HepG2 (cell line): ENCODE measurements around the gene ZKSCAN1. TPM values are rescaled to one million over a fixed set of nuclear protein-coding genes. Genes with fewer than 3 reads are reported as not detected.
A peak's percentile ranks its signal among the peaks of the same experiment; 100 is the strongest.

Experiments used
- BRCA1 ChIP-seq: sonication (generic); formaldehyde crosslinking; IDR thresholded peaks from 2 replicates; pipeline ENCODE4 v1.4.0; 2020; ENCODE audit warnings: missing genetic modification reagents
- FOSL2 ChIP-seq: sonication (generic); formaldehyde crosslinking; IDR thresholded peaks from 2 replicates; pipeline ENCODE4 v1.4.0; 2020; ENCODE audit warnings: missing genetic modification reagents
- KDM3A ChIP-seq: IDR thresholded peaks from 2 replicates; pipeline ENCODE4 v1.6.1; 2018; ENCODE audit warnings: low read depth, missing compliant biosample characterization
- MED1 ChIP-seq: sonication (generic); formaldehyde crosslinking; IDR thresholded peaks from 2 replicates; pipeline ENCODE4 v1.4.0; 2020; ENCODE audit warnings: missing genetic modification reagents
- MTF2 ChIP-seq: sonication (generic); formaldehyde crosslinking; IDR thresholded peaks from 2 replicates; pipeline ENCODE4 v1.5.0; 2020; ENCODE audit warnings: missing genetic modification reagents, borderline replicate concordance
- NONO ChIP-seq, 2 experiments: fragments of 450-650 bp in 1 of 2; sonication (generic) in 1 of 2; formaldehyde crosslinking in 1 of 2; IDR thresholded peaks in 1 of 2; conservative IDR thresholded peaks in 1 of 2; 2 replicates each; pipeline versions ENCODE4 v1.6.1 to v1.8.0; 2017 to 2022; ENCODE audit warnings: mild to moderate bottlenecking in 1 of 2, missing genetic modification reagents in 1 of 2, moderate library complexity in 1 of 2
- PRDM4 ChIP-seq: sonication (generic); formaldehyde crosslinking; IDR thresholded peaks from 2 replicates; pipeline ENCODE4 v1.9.0; 2021; ENCODE audit warnings: missing genetic modification reagents, borderline replicate concordance
- TAF1 ChIP-seq: sonication (generic); formaldehyde crosslinking; IDR thresholded peaks from 2 replicates; pipeline ENCODE4 v1.4.0; 2020; ENCODE audit warnings: missing genetic modification reagents
- TARDBP ChIP-seq: sonication (generic); formaldehyde crosslinking; IDR thresholded peaks from 2 replicates; pipeline ENCODE4 v1.8.0; 2022; ENCODE audit warnings: mild to moderate bottlenecking, missing genetic modification reagents
- THYN1 ChIP-seq: sonication (generic); formaldehyde crosslinking; IDR thresholded peaks from 2 replicates; pipeline ENCODE4 v1.8.1; 2023; ENCODE audit warnings: low read depth, mild to moderate bottlenecking, moderate library complexity, missing genetic modification reagents, borderline replicate concordance
- WIZ ChIP-seq: sonication (generic); formaldehyde crosslinking; IDR thresholded peaks from 2 replicates; pipeline ENCODE4 v1.5.1; 2020; ENCODE audit warnings: mild to moderate bottlenecking, missing genetic modification reagents
- ZC3H4 ChIP-seq: sonication (generic); formaldehyde crosslinking; IDR thresholded peaks from 2 replicates; pipeline ENCODE4 v1.4.0; 2020; ENCODE audit warnings: missing genetic modification reagents, borderline replicate concordance
- ZEB1 ChIP-seq: IDR thresholded peaks from 2 replicates; pipeline ENCODE4 v1.6.1; 2012; ENCODE audit warnings: mild to moderate bottlenecking, low read depth, inconsistent platforms; ENCODE audit not compliant: insufficient replicate concordance
- ZNF331 ChIP-seq: sonication (generic); formaldehyde crosslinking; IDR thresholded peaks from 2 replicates; pipeline ENCODE4 v1.4.0; 2020; ENCODE audit warnings: missing genetic modification reagents
- polyA plus RNA-seq, 8 experiments: library from polyadenylated mRNA; depleted of rRNA in 3 of 8; stranded (reverse) in 7 of 8; unstranded in 1 of 8; fragments of >200 nt; fragmentation: Illumina TruSeq in 4 of 8; extraction: Trizol in 4 of 8; gene quantifications; 2 replicates each; pipeline versions ENCODE4 v1.2.1 to v1.2.3, GENCODE V29; 2011 to 2016; ENCODE audit warnings: low read depth in 4 of 8, missing spikeins in 1 of 8, mixed read lengths in 1 of 8; ENCODE audit not compliant: insufficient read depth in 1 of 8
- total RNA-seq, 5 experiments: library from RNA; depleted of rRNA; stranded (reverse); fragments of >200 nt; fragmentation: Illumina TruSeq; extraction: Trizol; gene quantifications; 2 replicates each; pipeline ENCODE4 v1.2.3, GENCODE V29; 2016; ENCODE audit warnings: low read depth in 1 of 5
- TF ChIP-seq, protein P1 (sequence below), 2 experiments: sonication (generic) in 1 of 2; formaldehyde crosslinking in 1 of 2; IDR thresholded peaks; 2 replicates each; pipeline versions ENCODE4 v1.4.0 to v1.6.1; 2016 to 2020; ENCODE audit warnings: borderline replicate concordance in 1 of 2, low read depth in 1 of 2, mild to moderate bottlenecking in 1 of 2, missing genetic modification reagents in 1 of 2
- TF ChIP-seq, protein P2 (sequence below): fragments of 450-650 bp; IDR thresholded peaks from 2 replicates; pipeline ENCODE4 v1.6.1; 2017; ENCODE audit warnings: mild to moderate bottlenecking
- TF ChIP-seq, protein P3 (sequence below): sonication (generic); formaldehyde crosslinking; IDR thresholded peaks from 2 replicates; pipeline ENCODE4 v1.5.0; 2020; ENCODE audit warnings: mild to moderate bottlenecking, low read depth, missing genetic modification reagents, borderline replicate concordance

The ZKSCAN1 gene
- total and polyA plus RNA-seq, 2 of the 13 experiments (the other 11 are each of a cell fraction or from before 2014, with no cell fraction given) = 46.4 to 60.6 TPM

DNA sequence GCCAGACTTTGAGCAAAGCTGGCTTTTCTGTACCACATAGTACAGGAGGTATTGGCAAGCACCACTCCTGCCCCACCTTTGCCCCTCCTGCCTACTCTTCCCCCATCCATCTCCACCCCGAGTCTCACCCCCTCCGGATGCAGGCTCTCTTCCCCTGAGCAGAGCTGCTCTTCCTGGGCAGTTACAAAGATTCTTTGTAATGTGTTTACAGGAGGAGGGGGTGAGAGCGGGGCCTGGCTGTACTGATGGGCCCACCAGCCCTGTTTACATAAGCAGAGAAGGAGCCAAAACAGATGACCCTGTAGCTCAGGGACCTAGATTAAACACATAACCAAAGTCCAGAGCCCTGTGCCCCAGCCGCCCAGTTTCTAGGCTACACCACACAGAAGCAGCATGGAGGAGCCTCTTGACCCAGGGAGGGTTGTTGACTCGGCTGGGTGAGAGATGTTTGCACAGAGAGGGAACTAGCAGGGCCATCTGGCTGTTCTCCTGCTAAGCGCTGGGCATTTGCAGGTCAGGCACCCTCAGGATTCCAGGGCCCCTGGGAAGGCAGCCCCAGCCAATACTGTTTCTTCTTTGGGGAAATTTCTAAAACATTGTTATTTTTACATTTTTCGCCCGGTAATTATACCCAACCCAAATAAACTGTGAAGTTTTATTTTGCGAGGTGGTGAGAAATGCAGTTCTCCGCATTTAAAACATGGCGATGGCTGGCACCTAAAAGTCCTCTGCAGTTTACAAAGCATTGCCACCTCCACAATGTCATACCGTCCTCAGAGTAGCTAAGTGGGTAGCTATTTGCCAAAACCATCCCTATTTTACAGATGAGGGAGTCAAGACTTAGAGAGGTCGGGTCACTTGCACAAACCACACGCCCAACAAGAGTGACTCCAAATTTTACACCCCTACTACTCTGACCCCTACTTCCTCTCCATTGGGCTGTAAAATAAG, 11.4 kb upstream of the ZKSCAN1 start (continued):
- TF ChIP-seq, protein P1, sequence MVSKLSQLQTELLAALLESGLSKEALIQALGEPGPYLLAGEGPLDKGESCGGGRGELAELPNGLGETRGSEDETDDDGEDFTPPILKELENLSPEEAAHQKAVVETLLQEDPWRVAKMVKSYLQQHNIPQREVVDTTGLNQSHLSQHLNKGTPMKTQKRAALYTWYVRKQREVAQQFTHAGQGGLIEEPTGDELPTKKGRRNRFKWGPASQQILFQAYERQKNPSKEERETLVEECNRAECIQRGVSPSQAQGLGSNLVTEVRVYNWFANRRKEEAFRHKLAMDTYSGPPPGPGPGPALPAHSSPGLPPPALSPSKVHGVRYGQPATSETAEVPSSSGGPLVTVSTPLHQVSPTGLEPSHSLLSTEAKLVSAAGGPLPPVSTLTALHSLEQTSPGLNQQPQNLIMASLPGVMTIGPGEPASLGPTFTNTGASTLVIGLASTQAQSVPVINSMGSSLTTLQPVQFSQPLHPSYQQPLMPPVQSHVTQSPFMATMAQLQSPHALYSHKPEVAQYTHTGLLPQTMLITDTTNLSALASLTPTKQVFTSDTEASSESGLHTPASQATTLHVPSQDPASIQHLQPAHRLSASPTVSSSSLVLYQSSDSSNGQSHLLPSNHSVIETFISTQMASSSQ (IDR thresholded peaks at IDR 0.05; ENCODE audit: low read depth) = peak; percentile 77
- TF ChIP-seq, protein P1 (CRISPR knock-in tag; IDR thresholded peaks at IDR 0.05; ENCODE audit: borderline replicate concordance) = peak; percentile 92
- TF ChIP-seq BRCA1 (CRISPR knock-in tag) (no peak), NONO (IDR thresholded peaks at IDR 0.05) (no peak), NONO (CRISPR knock-in tag; conservative IDR thresholded peaks at IDR 0.05) (peak; percentile 99), PRDM4 (no peak), THYN1 (CRISPR knock-in tag) (no peak), WIZ (no peak), KDM3A (CRISPR knock-in tag) (peak; percentile 84; the same call in 1 of the 2 replicates), TARDBP (peak; percentile 99), MED1 (CRISPR knock-in tag) (peak; percentile 97), ZEB1 (peak; percentile 88), ZC3H4 (no peak), TAF1 (CRISPR knock-in tag) (no peak; the same call in 1 of the 2 replicates), MTF2 (CRISPR knock-in tag) (no peak), ZNF331 (CRISPR knock-in tag) (peak; percentile 75; the same call in 1 of the 2 replicates), FOSL2 (CRISPR knock-in tag) (peak; percentile 52)
- TF ChIP-seq, protein P2, sequence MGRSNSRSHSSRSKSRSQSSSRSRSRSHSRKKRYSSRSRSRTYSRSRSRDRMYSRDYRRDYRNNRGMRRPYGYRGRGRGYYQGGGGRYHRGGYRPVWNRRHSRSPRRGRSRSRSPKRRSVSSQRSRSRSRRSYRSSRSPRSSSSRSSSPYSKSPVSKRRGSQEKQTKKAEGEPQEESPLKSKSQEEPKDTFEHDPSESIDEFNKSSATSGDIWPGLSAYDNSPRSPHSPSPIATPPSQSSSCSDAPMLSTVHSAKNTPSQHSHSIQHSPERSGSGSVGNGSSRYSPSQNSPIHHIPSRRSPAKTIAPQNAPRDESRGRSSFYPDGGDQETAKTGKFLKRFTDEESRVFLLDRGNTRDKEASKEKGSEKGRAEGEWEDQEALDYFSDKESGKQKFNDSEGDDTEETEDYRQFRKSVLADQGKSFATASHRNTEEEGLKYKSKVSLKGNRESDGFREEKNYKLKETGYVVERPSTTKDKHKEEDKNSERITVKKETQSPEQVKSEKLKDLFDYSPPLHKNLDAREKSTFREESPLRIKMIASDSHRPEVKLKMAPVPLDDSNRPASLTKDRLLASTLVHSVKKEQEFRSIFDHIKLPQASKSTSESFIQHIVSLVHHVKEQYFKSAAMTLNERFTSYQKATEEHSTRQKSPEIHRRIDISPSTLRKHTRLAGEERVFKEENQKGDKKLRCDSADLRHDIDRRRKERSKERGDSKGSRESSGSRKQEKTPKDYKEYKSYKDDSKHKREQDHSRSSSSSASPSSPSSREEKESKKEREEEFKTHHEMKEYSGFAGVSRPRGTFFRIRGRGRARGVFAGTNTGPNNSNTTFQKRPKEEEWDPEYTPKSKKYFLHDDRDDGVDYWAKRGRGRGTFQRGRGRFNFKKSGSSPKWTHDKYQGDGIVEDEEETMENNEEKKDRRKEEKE = no peak
- TF ChIP-seq, protein P3, sequence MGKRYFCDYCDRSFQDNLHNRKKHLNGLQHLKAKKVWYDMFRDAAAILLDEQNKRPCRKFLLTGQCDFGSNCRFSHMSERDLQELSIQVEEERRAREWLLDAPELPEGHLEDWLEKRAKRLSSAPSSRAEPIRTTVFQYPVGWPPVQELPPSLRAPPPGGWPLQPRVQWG (CRISPR knock-in tag) = no peak
